HG02884 (cell line): ENCODE results near the gene ARHGAP24.
A peak's percentile ranks its signal among the peaks of the same experiment; 100 is the strongest.

Experiments used
- ATAC-seq: cut with Tn5 transposase; IDR thresholded peaks from one replicate; pipeline ENCODE4 v1.9.1; 2021; ENCODE audit warnings: mild to moderate bottlenecking, moderate library complexity; ENCODE audit not compliant: unreplicated experiment

Gene ARHGAP24

GRCh38 chr4:85732124-85732523, 257.2 kb downstream of the ARHGAP24 start:
- peak; percentile 70 for ATAC-seq

- no peak for ATAC-seq
These were observed 258.8 kb downstream of the ARHGAP24 start for GRCh38 chr4:85733798-85734197.

DNA sequence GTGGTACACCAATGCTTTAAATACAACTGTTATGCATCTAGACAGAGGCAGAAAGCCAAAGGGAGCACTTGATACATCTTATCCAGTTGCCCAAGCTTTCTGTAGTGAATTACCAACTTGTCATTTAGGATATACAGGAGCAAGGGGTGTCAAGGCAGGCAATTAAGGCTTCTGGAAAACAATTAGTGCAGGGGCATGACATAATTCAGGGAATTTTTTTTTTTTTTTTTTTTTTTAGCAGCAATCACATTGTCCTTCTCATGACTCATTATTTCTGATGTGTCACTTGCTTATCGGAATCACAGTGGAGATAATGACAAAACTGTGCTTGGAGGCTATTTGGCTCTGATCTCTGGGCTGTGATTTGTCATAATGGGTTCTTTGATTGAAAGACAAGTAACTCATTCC, 259.5 kb downstream of the ARHGAP24 start:
- ATAC-seq: no peak

DNA sequence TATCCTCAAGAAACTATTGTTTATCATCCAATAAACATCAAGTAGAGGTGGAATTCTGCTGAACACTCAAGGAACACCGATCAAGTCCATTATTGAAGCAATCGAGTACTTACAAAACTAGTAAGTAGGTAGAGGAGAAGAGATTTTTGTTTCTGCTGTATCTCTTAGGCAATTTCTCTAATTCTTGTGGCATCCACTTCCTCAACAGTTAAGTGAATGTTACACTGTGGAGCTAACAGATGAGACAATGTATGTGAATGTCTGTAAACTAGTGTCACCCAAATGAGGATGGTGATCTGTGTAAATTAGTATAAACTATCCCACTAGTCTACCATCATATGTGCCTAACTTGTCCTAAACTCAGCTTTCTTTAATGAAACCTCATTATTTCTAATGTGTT, 261.6 kb downstream of the ARHGAP24 start:
- ATAC-seq: no peak

GRCh38 chr4:85737254-85737653, 262.3 kb downstream of the ARHGAP24 start:
- no peak for ATAC-seq

DNA sequence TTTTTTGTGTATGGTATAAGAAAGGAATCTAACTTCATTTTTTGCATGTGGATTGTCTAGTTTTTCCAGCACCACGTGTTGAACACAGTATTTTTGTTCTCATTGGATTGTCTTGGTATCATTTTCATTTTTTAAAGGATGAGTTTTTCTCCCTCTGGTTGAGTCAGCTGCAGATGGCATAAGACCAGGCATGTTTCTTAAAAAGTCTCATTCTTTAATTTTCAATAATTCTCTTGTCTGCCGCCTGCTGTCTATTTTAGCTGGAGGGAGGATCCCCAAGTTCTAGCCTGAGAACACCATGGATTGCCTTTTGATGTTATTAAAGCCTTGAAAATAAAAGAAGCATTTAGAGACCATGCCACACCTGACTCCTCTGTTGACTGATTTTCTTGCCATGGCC, 263.8 kb downstream of the ARHGAP24 start:
- no peak for ATAC-seq

GRCh38 chr4:85740431-85740861, 265.5 kb downstream of the ARHGAP24 start:
- no peak for ATAC-seq

- no peak for ATAC-seq
These were observed 266.4 kb downstream of the ARHGAP24 start for GRCh38 chr4:85741381-85741780.

- ATAC-seq: no peak
These were observed 267.1 kb downstream of the ARHGAP24 start for GRCh38 chr4:85741921-85742591.

- ATAC-seq: no peak
These were observed 270.0 kb downstream of the ARHGAP24 start for GRCh38 chr4:85744950-85745349.

GRCh38 chr4:85745939-85746338, 271.0 kb downstream of the ARHGAP24 start:
- no peak for ATAC-seq

GRCh38 chr4:85747882-85748491, 273.0 kb downstream of the ARHGAP24 start:
- peak; percentile 60 for ATAC-seq

- no peak for ATAC-seq
These were observed 273.7 kb downstream of the ARHGAP24 start for GRCh38 chr4:85748654-85749053.

DNA sequence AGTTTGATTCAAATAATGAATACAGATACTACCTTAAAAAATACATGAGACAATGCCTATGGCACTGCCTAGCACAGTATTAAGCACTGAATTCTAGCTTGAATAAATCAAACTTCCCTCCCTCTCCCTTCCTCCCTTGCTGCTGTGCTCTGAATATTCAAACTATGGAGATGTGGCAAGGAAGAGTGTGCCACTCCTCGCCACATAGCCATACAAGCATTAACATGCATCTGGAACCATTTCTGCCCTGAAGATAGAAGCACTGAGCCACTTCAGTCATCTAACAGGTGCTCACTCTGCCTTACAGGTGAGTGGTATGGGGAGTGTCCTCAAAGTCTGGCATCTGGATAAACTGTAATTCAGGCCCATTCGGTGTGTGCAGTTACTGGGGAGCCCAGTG, 276.9 kb downstream of the ARHGAP24 start:
- ATAC-seq: no peak

DNA sequence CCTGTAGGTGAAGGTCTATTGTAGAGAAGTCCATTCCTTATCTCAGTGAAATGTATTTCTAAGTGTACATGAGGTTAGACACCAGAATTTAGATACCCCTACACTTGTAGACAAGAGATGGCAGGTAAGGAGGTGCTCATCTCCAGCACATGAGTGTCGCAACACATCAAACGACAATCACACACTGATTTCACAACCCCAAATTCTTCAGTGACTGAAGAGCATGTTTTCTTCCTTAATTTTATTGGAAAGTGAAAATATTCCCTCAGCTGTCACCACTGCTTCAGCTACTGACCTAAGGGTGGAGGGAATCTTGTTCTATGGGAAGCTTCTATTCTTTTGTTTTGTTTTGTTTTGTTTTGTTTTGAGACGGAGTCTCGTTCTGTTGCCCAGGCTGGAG, 280.3 kb downstream of the ARHGAP24 start:
- no peak for ATAC-seq

- ATAC-seq: peak; percentile 50
These were observed 282.0 kb downstream of the ARHGAP24 start for GRCh38 chr4:85756938-85757337.

DNA sequence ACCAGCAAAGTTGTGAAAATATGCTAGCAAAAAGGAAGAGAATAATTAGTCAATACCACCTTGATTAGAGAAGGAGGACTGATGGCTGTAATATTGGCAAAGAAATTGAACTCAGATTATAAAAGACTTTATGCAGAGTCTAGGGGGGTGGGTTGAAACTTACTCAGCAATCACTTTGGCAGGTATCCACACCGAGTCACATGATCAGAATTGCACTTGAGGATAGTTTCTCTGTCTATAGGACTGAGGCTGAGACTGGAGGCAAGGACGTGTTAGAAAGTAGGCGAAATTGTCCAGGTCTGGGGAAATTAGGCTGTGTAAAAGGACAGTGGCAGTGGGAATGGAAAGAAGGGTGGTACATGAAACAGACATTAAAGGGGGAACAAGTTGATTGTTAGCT, 284.4 kb downstream of the ARHGAP24 start:
- no peak for ATAC-seq

GRCh38 chr4:85760511-85760910, 285.6 kb downstream of the ARHGAP24 start:
- no peak for ATAC-seq

- ATAC-seq: no peak
These were observed 287.0 kb downstream of the ARHGAP24 start for GRCh38 chr4:85761803-85762528.

DNA sequence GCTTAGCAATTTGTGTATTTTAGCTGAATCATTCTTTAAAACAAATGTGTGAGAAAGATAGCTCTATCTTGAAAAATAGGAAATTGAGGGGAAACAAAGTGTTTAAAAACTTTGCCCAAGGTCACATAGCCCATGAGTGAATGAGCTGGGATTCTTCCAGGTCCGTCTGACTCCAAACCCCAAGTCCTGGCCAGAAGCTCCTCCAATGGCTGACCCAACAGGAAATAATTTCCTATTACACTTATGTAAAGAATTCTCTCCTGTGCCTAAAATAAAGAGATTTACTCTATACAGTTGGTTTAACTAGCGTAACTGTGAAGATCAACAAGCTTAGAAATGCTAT, 287.6 kb downstream of the ARHGAP24 start:
- no peak for ATAC-seq

DNA sequence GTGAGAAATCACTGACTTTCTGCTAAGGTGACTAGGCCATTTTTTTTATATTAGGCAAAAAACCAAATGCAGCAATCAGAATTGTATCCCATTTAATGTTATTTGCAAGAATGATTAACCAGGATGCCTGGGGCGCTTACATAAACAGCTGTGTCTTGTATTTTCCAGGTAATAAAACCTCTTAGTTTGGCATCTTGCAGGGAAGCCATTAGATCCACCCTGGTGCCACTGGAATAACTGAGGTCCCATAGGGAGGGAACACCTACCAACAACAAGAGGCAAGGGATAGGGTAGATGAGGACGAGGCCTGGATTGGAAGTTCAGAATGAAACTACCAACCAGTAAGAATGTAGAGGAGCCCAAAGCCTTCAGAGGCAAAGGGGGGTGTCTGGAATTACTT, 288.3 kb downstream of the ARHGAP24 start:
- no peak for ATAC-seq

GRCh38 chr4:85767649-85768048, 292.7 kb downstream of the ARHGAP24 start:
- no peak for ATAC-seq
